ENCODE measurements around the gene OOSP4B. TPM values are rescaled to one million over a fixed set of nuclear protein-coding genes. Genes with fewer than 3 reads are reported as not detected.
"Not testable (repeated sequence)": the region's sequence is repeated elsewhere in the genome, so short reads cannot be mapped to it uniquely, and the experiment has no call there.

The OOSP4B gene
- total RNA-seq, 1 donor from 2014 or later: not detected

DNA sequence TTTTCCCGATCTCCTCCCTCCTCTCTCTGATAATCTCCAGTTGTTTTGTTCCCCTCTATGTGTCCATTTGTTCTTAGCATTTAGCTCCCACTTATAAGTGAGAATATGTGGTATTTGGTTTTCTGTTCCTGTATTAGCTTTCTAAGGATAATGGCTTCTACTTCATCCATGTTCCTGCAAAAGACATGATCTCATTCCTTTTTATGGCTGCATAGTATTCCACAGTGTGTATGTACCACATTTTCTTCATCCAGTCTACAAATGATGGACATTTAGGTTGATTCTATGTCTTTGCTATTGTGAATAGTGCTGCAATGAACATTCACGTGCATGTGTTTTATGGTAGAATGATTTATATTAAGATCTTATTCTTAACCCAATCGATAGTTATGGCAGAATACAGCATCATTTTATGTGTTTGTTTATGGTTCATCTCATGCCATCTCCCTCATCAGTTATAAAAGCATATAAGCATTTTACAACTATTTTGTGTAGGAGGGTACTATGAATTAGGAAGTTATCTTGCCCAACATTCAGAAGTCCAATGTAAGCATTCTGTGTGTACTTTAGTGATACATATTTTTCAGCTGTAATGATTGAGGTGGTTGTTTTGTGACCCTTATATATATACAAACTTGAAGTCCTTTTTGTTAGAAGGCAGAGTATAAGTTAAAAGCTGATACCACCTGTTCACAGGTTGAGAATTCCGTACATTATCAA lies 42.7 kb downstream of the OOSP4B start:
- DNase-seq (ENCODE audit: low read depth): no peak

DNA sequence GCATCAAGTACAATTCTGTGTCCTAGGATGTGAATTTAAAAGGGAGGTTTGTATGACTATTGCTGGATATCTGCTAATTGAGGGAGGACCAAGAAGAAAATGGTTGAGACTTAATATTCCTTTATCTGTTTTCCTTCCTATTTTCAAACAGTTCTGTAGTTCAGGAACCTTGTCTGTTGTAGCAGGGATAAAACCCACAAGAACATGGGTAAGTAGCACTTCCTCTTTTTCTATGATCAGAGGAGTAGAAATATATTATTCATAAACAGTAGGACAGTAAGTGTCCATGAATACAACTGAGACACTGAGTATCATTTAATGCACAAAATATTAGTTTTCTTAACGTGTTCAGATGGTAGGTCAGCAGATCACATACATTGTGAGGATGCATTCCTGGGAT lies 47.1 kb downstream of the OOSP4B start:
- no peak for DNase-seq (ENCODE audit: low read depth)

DNA sequence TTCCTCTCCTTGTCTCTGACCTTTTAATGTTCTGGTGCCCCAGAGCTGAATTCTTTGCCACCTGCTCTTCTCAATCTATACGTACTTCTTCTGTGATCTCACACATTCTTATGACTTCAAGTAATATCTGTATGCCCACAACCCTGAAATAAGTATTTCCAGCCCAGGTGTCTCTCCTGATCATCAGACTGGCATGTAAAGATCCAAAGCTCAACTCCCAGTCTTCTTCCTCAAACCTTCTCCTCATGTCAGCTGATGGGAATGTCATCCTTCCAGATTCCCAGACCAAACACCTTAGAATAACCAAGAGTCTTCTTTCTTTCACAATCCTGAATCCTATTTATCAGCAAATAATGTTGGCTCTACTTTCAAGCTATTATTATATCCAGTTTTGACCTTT lies 48.8 kb downstream of the OOSP4B start:
- DNase-seq (ENCODE audit: low read depth): no peak

DNA sequence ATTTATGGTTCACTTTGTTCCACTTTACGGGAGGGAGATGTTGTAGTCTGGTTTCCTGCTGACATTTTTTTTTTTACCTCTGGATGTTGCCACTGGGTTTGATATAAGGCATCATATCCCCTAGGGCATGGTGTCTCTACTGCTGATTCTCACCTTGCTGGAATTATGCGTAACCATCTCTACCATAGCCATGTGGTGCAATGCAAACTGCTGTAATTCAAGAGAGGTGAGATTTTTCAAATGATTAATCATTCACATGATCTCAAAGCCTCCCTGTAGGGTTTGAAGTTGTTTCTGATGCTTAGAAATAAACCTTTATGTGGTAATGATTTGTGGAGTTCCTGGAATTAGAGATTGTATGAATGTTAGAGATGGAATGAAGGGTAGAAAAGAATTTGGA lies 52.5 kb downstream of the OOSP4B start:
- peak; percentile 71 for DNase-seq (ENCODE audit: low read depth)

DNA sequence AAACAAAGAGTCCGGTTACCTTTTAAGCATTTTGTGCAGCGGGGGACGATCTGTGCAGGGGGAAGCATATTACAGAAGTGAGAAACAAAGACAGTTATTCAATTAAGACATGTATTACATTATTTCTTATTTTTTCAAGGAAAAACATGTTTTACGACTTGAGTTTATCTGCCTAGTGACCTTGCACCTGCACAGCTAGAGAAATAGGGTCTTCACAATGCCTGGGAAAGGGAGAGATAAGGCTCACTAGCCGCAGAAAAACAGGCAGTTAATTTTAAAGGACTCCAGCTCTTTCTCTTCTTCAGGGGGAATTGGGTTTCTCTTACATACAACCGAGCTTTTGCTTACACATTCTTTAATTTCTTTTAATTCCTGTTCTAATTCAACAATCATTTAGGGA lies 54.7 kb downstream of the OOSP4B start:
- not testable (repeated sequence) for DNase-seq (ENCODE audit: low read depth)

DNA sequence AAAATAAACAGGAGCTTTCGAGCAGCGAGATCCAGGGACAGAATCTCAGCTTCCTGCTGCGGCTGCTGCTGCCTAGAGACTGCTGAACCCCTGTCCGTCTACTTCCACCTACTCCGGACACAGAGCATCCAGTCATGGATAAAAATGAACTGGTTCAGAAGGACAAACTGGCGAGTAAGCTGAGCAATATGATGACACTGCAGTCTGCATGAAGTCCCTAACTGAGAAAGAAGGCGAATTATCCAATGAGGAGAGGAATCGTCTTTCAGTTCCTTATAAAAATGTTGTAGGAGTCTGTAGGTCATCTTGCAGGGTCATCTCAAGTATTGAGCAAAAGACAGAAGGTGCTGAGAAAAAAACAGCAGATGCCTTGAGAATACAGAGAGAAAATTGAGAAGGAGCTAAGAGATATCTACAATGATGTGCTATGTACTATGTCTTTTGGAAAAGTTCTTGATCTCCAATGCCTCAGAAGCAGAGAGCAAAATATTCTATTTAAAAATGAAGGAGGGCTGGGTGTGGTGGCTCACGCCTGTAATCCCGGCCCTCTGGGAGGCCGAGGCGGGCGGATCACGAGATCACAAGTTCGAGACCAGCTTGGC lies 60.3 kb downstream of the OOSP4B start:
- no peak for DNase-seq (ENCODE audit: low read depth)

DNA sequence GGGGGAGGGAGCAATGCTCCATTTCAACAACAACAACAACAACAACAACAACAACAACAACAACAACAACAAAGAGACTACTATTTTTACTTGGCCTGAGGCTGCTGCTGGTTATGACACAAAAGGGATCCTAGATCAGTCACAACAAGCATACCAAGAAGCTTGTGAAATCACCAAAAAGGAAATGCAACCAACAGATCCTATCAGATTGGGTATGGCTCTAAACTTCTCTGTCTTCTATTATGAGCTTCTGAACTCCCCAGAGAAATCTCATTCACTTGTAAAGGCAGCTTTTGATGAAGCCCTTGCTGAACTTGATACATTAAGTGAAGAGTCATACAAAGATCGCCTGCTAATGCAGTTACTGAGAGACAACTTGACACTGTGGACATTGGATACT lies 61.0 kb downstream of the OOSP4B start:
- no peak for DNase-seq (ENCODE audit: low read depth)

DNA sequence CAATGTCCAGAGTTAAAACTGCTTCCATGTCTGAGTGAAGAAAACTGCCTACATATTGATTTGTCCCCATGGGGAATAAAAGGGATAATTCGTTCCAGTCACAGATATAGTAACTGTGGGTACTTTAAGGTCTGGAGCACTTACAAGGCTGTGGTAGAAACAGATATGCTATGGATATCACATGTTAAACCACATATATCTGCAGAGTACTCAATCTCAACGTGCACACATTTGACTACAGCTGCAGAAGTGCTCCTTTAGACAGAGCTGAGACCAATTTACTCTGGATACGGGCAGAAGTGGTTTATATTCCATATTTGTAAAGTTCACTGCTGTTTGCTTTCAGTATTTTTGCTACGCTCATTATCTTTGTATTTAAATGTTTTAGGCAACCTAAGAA lies 61.8 kb downstream of the OOSP4B start:
- no peak for DNase-seq (ENCODE audit: low read depth)

DNA sequence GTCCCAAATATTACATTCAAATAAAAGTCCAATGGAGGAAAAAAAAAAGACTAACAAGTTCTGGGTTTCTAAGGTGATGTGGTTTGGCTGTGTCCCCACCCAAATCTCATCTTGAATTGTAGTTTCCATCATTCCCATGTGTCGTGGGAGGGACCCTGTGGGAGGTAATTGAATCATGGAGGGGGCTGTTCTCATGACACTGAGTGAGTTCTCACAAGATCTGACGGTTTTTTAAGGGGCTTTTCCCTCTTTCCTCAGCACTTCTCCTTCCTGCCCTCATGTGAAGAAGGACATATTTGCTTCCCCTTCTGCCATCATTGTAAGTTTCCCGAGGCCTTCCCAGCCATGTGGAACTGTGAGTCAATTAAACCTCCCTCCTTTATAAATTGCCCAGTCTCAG lies 63.6 kb downstream of the OOSP4B start:
- DNase-seq (ENCODE audit: low read depth): no peak

Other genes with a start within 250 kb of the OOSP4B start
- gene MRPL16, start 206.4 kb upstream of the OOSP4B start, total RNA-seq: 43.2 and 43.9 TPM in 2 replicates
- not detected in 2 replicates for gene CBLIF, start 171.7 kb upstream of the OOSP4B start, total RNA-seq
- 1.9 TPM in 1 of 2 replicates, not detected in the other for gene TCN1, start 150.7 kb upstream of the OOSP4B start, total RNA-seq
- gene OOSP3, start 138.4 kb upstream of the OOSP4B start, total RNA-seq: not detected in 2 replicates
- gene OOSP1, start 78.7 kb upstream of the OOSP4B start, total RNA-seq: 0.45 TPM in 1 of 2 replicates, not detected in the other
- gene OOSP4A, start 53.1 kb upstream of the OOSP4B start, total RNA-seq: not detected in 2 replicates
- not detected in 2 replicates for gene OOSP2, start 23.2 kb downstream of the OOSP4B start, total RNA-seq
- not detected in 2 replicates for gene MS4A3, start 39.5 kb downstream of the OOSP4B start, total RNA-seq
- not detected in 2 replicates for gene MS4A2, start 71.5 kb downstream of the OOSP4B start, total RNA-seq
- gene MS4A6A, start 165.9 kb downstream of the OOSP4B start, total RNA-seq: not detected in 2 replicates
- gene MS4A4E, start 226.0 kb downstream of the OOSP4B start, total RNA-seq: not detected in 2 replicates

All from renal cortical epithelial cell (primary cell).